NCI-H146 (cell line): ENCODE measurements around the gene RIMS1.

ENCODE experiments used
- DNase-seq: peaks from one replicate; lab custom pipeline; 2025; lab: John Stamatoyannopoulos, UW

The RIMS1 gene, protein sequence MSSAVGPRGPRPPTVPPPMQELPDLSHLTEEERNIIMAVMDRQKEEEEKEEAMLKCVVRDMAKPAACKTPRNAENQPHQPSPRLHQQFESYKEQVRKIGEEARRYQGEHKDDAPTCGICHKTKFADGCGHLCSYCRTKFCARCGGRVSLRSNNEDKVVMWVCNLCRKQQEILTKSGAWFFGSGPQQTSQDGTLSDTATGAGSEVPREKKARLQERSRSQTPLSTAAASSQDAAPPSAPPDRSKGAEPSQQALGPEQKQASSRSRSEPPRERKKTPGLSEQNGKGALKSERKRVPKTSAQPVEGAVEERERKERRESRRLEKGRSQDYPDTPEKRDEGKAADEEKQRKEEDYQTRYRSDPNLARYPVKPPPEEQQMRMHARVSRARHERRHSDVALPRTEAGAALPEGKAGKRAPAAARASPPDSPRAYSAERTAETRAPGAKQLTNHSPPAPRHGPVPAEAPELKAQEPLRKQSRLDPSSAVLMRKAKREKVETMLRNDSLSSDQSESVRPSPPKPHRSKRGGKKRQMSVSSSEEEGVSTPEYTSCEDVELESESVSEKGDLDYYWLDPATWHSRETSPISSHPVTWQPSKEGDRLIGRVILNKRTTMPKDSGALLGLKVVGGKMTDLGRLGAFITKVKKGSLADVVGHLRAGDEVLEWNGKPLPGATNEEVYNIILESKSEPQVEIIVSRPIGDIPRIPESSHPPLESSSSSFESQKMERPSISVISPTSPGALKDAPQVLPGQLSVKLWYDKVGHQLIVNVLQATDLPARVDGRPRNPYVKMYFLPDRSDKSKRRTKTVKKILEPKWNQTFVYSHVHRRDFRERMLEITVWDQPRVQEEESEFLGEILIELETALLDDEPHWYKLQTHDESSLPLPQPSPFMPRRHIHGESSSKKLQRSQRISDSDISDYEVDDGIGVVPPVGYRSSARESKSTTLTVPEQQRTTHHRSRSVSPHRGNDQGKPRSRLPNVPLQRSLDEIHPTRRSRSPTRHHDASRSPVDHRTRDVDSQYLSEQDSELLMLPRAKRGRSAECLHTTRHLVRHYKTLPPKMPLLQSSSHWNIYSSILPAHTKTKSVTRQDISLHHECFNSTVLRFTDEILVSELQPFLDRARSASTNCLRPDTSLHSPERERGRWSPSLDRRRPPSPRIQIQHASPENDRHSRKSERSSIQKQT (N-terminal part only)

DNA sequence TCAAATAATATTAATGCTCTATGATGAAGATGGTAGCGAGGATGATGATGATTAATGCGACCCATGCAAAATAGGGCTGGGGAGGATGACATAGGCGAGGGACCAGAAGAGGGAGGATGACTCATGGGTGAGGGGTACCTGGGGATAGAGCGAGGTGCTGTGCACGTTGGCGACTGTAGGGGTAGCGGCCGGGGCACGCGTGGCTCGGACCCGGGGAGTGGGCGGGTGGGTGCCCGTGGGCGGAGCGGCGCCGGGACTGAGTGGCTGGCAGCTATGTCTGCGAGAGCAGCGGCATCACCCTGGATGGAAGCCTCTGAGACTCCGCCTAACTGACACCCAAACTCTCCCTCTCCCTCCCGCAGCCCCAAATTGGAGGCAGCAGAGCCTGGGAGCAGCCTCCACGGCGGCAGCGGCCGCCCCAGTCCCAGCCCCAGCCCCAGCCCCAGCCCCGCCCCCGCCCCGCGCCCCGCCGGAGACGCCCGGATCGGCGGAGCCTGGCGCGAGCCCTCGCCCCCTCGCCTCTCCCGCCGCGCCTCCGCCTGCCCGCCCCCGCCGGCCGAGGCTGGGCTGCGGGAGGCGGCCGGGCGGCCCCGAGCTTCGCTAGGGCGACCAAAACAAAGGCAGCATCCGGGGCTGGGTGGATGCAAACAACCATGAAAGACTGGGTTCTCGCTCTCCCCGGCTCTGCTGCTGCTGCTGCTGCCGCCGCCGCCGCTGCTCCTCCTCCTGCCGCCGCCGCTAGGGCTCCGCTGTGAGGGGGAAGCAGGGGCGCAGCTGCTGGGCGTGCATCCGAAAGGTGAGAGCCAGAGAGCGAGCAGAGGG, at the start of gene RIMS1:
TSS of gene RIMS1 (plus strand) at position 367 of the 822 bp plus-strand sequence. CDS start 474 bp downstream, outside the sequence.
- DNase-seq, result peak; percentile 65

DNA sequence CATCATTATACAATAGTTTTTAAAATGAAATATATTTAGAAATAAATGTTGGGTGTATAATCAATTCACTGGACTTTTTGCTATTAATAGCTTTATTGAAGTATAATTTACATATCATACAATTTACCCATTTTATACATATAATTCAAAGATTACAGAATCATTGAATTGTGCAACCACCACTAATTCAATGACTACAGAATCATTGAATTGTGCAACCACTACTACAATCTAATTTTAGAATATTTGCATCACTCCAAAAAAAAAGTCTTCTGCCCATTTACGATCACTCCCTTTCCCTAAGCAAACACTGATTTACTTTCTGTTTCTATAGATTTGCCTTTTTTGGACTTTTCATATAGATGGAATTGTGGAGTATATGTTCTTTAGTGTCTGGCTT, 35.1 kb upstream of the RIMS1 start:
- DNase-seq, result no peak

DNA sequence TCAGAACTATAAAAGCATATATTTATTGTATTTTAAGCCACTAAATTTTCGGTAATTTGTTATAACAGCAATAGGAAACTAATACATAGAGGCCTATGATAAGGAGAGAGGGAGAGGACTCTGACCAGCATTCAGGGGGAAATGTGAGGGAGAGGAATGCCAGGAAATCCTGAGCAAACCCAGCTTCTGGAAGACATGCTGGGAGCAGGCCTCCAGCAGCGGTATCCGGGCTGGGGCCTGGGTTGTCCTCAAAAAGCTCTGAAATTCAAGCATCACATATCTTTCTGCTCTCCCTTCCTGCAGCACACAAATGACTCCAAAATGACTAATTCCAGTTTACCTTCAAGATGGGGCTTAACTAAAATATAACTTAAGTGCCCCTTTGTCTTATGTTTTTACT, 33.4 kb upstream of the RIMS1 start:
- no peak for DNase-seq

DNA sequence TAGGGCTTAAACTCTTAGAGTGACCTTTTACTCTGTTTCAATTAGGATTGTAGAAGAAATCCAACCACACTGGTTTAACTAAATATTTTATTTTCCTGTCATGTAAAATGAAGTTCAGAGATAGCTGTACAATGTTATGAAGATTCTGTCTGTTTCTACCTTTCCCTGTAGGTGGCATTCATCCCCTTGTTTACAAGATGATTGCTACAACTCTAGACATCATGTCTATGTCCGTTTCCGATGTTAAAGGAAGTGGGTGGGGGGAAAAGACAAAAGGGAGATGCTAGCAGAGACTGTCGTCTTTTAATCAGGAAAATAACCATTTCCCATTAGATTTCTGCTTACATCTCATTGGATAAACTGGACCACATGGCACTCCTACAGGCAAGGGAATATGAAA, 30.9 kb upstream of the RIMS1 start:
- DNase-seq, result no peak

DNA sequence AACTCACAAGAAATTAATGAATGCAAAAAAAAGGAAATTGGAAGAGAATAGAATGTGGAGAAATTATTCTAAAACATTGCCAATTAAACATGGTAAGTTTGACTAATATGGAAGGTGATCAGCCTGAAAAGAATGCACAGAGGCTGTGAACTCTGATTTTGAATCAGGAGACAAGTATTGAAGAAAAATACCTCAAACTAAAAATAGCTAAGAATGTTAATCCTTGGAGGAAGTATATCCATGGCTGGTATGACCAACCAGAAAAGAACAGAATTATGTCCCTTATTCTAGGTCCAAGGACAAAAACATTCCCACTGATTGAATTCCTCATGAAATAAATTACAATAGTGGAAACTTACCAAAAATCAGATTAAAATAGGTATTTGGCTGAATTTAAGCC, 7.3 kb upstream of the RIMS1 start:
- DNase-seq, result no peak

GRCh38 chr6:71887006-71887743, 825 bp downstream of the RIMS1 start:
- DNase-seq, result no peak

- no peak for DNase-seq
These were observed 1.4 kb downstream of the RIMS1 start for GRCh38 chr6:71887744-71888230.

DNA sequence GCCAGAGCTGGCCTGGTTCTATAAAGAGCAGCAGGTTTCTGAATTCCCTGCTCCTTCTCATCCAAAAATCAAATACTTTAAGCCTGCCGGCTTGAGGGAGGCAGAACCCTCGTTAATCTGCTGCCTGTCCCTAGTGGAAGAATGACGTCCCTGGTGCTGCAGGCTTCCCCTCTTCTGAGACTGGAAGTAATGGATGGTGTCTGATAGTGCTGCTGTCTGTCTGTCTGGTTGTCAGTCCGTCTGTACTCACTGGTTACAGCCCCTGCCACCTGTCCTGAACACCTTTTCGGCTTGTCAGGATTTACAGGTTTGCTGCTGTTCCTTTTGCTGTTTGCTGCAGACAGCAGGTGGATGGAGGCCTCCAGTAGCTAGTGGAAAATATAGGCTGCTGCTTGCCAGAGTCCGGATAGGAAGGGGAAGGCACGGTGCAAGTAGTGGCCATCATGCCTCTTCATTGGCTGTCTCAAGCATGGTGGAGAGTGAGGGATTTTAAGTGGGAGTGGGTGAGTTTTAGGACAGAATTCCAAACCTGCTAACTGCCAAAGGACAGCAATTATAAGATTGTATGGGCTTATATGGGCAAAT, 2.5 kb downstream of the RIMS1 start:
- no peak for DNase-seq

DNA sequence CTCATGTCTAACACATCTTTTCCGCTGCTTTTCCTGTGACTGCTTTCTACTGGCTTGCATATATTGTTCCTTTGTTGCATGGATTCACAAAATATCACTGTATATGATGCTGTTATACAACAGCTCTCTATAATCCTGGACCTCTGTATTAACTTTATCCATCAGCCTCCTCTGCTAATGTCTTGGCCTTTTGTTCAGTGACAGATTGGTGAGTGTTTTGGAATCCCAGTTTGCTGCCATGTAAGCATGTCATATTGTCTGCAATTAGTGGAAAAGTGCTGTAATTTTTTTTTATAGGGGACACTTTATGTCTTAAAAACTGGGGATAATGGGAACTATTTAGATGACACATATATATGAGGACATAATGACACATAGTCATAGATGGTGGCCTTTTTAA, 3.0 kb downstream of the RIMS1 start:
- DNase-seq, result no peak

DNA sequence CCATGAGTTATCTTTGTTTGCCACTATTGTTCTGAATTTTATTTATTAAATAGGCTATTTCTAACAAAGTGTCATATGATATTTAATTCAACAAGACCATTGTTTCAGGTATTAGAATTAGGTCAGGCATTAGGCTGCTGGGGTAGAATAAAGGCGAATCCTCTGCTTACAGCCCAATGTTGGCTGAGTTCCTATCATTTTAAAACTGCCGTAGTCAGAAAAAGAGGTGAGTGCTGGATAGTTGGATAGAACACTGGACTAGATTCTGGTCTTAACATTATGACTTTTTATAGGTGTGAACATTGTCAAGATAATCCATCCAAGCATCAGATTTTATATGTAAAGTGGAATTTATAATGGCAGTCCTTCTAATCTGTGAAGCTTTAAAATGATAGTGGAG, 6.3 kb downstream of the RIMS1 start:
- DNase-seq, result no peak

DNA sequence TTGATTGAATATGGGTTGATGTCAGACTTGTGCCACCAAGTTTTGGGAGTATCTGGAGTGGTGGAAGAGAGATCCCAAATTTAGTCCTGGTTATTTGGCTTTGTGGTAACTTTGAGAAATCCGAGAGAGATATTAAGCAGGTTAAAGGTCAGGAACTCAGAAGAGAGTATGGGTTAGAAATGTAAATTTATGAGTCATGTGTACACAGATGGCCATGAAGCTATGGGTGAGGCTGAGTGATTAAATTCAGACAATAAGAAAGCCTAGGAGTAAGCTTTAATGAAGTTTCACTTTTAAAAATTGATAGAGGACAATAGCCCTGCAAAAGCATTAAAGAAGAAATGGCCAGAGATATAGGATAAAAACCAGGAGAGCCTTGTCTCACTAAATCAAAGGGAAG, 14.3 kb downstream of the RIMS1 start:
- DNase-seq, result no peak

DNA sequence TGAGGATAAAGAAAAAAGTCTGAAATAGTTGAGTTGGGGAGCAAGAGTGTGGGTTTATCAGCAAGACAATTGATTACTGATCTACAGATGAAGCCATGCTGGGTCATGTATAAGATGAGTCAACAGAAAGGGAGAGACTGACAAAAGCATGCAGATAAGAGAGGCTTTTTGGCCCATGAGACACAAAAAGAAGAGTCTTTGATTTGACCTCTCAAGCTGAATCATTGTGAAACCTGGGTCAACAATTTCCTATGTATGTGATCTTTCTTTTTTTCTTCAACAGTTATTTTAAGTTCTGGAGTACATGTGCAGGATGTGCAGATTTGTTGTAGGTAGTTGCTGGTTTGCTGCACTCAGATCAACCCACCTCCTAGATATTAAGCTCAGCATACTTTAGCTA, 15.9 kb downstream of the RIMS1 start:
- no peak for DNase-seq

DNA sequence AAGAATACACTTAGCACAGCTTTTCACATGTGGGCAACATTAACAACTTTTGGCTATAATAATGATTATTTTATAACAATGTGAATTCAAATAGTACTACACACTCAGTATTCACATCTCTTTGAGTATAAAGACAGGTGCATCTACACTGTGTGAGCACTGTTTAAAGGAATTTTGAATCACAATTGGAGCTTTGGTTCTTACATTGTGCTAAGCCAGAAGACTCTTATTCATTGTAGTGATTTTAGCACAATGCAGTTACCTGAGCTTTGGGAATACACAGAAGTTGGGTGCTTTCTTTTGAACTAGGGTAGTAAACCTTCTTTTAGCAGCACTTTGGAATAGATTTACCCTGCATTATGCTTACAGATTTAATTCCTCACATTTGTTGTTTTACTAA, 20.5 kb downstream of the RIMS1 start:
- no peak for DNase-seq

- DNase-seq, result no peak
These were observed 21.9 kb downstream of the RIMS1 start for GRCh38 chr6:71908162-71908765.

GRCh38 chr6:71913444-71914234, 27.3 kb downstream of the RIMS1 start:
- DNase-seq, result no peak

GRCh38 chr6:71929047-71929446, 42.7 kb downstream of the RIMS1 start:
- DNase-seq, result no peak

DNA sequence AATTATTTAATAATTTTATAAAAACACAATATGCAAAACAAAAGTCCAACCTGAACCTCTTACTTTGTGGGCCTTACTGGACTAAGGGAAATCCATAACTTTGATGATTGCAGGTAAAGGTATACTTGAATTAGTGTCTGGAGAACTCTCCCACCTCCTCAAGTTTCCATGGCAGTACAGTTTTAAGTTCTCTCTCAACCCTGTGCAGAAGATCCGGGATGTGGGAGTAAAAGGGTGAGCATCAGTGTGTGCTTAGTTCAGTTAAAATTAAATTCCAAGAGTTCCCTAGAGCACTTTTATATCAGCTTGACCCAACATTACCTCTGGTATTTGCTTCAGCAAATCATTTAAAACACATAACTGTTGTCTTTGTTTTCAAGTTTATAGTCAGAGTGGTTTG, 47.5 kb downstream of the RIMS1 start:
- DNase-seq, result no peak

DNA sequence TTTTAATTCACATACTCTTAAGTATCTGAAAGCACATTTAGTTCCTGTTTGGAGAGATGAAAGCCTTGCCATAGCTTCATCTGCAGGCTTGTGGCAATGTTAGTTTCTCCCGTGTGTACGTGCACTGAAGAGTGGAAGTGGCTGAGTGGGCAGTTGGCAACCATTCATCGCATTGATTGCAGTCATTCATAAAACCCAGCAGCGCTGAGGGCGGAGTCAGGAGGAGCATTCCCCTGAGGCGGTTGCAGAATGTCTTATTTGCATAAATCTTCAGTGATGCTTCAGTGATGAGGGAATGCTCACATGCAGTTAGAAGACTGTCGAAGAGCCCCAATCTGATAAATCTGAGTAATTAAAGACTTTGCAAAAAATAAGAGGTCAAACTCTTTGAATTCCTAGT, 79.1 kb downstream of the RIMS1 start:
- DNase-seq, result no peak

DNA sequence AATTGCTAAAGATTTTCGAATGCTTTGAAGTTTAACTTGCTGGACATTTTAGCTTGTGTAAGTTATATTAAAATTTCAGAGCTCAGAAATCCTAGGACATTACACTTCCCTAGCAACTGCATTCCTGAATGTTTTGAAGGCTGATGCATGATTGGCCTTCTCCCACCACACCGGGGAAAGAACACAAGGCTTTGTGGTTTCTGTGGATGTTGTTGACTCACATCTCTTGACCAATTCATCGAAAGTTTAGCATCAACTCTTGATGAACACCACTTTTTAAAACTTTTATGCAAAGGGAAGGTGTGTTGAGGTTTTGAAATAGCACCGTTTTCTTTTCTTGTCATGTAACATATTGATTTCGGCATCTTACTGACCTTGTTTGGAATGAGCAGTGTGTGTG, 81.1 kb downstream of the RIMS1 start:
- no peak for DNase-seq
